ENCODE data around the gene INF2. TPM values are rescaled to one million over a fixed set of nuclear protein-coding genes. Genes with fewer than 3 reads are reported as not detected.

The INF2 gene
- polyA plus RNA-seq, 2 donors: 26.6 to 41.9 TPM

DNA sequence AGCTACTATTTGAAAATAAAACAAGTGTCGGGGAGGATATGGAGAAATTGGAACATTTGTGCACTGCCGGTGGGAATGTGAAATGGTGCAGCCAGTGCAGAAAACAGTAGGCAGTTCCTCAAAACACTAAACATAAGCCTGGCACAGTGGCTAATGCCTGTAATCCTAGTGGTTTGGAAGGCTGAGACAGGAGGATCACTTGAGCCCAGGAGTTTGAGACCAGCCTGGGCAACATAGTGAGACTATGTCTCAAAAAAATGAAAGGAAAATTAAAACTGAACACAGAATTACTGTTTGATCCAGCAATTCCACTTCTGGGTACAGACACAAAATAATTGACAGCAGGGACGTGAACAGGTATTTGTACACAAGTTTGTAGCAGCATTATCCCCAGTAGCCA lies 76.1 kb downstream of the INF2 start:
- no peak overlapping the region for H3K27ac ChIP-seq (ENCODE audit: low read depth in 2 of 2, low read length in 1 of 2)
- no peaks in the 10 kb centered on the region for H3K27me3 ChIP-seq (ENCODE audit: control insufficient read depth in 1 of 2, insufficient read depth in 2 of 2, low read length in 2 of 2)
- peaks cover 0 to 1% of the 10 kb centered on the region in 2 donors for H3K9me3 ChIP-seq (ENCODE audit: control insufficient read depth in 2 of 2, insufficient read depth in 1 of 2, low read depth in 1 of 2, low read length in 1 of 2)
- 89 to 97% methylated on average over 3 of the region's 3 CpGs for WGBS, 2 donors
- peaks cover 0 to 2% of the 10 kb centered on the region in 2 donors for H3K36me3 ChIP-seq (ENCODE audit: control insufficient read depth in 2 of 2, insufficient read depth in 2 of 2, low read length in 1 of 2)
- H3K4me3 ChIP-seq (ENCODE audit: low read depth in 1 of 2, low read length in 2 of 2): no peak overlapping the region
- peaks cover 0 to 5% of the 10 kb centered on the region in 2 donors for H3K4me1 ChIP-seq (ENCODE audit: control insufficient read depth in 2 of 2, insufficient read depth in 2 of 2, low read length in 1 of 2)

DNA sequence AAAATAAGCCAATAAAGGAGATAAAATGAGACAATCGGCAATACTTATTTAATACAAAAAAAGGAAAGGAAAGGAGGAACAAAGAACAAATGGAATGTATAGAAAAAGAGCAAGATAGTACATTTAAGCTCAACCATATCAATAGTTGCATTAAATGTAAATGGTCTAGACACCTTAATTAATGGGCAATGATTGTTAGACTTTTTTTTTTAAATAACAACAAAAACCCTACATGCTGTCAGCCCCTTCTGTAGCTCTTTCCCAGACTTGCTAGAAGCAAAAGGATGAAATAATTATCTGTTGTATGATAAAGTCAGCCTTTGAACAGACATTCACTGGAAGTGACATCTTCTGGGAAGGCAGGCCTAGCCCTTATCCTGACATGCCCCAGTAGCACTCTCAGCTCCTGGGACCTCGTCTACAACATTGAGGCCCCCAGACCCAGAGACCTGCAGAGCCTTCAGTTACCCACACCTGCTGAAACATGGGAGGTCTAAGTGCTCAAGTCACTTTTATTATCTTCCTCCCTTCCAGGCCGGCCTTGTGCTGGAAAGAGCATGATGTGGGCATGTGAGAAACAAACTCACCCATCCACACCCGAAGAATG lies 76.9 kb downstream of the INF2 start:
- Histone ChIP-seq H3K27me3 (ENCODE audit: control insufficient read depth in 1 of 2, insufficient read depth in 2 of 2, low read length in 2 of 2) (no peaks in the 10 kb centered on the region), H3K4me1 (ENCODE audit: control insufficient read depth in 2 of 2, insufficient read depth in 2 of 2, low read length in 1 of 2) (peaks cover 0 to 5% of the 10 kb centered on the region in 2 donors), H3K9me3 (ENCODE audit: control insufficient read depth in 2 of 2, insufficient read depth in 1 of 2, low read depth in 1 of 2, low read length in 1 of 2) (peaks cover 0 to 4% of the 10 kb centered on the region in 2 donors), H3K4me3 (ENCODE audit: low read depth in 1 of 2, low read length in 2 of 2) (no peak overlapping the region), H3K36me3 (ENCODE audit: control insufficient read depth in 2 of 2, insufficient read depth in 2 of 2, low read length in 1 of 2) (peaks cover 3 to 8% of the 10 kb centered on the region in 2 donors), H3K27ac (ENCODE audit: low read depth in 2 of 2, low read length in 1 of 2) (no peak overlapping the region)
- WGBS, 2 donors: 93 to 94% methylated on average over 4 of the region's 4 CpGs

DNA sequence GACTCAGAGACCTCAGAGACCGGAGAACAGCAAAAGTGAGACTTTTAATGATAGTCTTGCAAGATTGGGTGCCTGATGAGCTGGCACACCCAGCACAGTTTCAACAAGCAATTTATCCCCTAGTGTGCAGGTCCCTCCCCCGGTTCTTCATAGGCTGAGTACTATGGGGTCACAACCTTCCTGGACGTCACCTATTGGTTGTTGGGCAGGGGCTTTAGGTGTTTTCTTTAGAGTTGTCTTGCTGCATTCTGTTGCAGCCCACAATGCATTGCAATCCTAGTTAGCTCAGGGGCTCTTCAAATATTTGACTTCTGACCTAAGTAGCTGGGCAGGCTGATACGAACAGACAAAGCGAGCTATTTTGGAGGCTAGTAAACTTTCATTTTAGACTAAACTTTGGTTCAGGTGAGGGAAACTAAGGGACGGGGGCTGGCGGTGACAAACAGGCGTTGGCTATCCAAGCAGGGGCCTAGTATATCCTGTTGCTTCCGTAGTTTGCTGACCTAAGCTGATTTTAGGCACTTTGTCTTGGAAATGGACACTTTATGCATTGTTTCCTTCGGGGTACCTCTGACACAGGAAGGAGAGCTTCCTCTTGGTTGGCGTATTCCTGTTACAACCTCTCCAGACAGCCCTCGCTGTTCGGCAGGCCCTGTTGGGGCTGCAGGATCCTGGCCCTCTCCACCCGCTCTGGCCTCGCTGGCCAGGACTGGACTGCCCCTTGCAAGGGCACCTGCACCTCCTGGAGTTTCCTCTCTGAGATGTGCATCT lies 77.6 kb downstream of the INF2 start:
- Histone ChIP-seq H3K36me3 (ENCODE audit: control insufficient read depth in 2 of 2, insufficient read depth in 2 of 2, low read length in 1 of 2) (peaks cover 4 to 15% of the 10 kb centered on the region in 2 donors), H3K27me3 (ENCODE audit: control insufficient read depth in 1 of 2, insufficient read depth in 2 of 2, low read length in 2 of 2) (no peaks in the 10 kb centered on the region), H3K27ac (ENCODE audit: low read depth in 2 of 2, low read length in 1 of 2) (no peak overlapping the region), H3K4me1 (ENCODE audit: control insufficient read depth in 2 of 2, insufficient read depth in 2 of 2, low read length in 1 of 2) (peaks cover 0 to 5% of the 10 kb centered on the region in 2 donors), H3K9me3 (ENCODE audit: control insufficient read depth in 2 of 2, insufficient read depth in 1 of 2, low read depth in 1 of 2, low read length in 1 of 2) (peaks cover 0 to 7% of the 10 kb centered on the region in 2 donors), H3K4me3 (ENCODE audit: low read depth in 1 of 2, low read length in 2 of 2) (no peak overlapping the region)
- 82 to 85% methylated on average over 15 of the region's 15 CpGs for WGBS, 2 donors

DNA sequence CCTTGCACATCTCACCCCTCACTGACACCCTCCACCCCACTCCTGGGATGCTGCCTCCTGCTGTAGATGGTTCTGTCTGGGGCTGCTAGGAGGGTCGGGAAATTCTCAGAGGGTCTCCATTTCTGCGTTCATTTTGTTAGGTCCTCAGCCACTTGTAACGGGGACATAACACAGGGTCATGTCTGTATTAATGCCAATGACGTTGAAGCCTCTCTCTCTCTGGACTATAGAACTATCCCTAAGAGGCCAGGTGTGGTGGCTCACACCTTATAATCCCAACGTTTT lies 78.2 kb downstream of the INF2 start:
- WGBS, 2 donors: 79 to 81% methylated on average over 5 of the region's 5 CpGs
- H3K27ac ChIP-seq (ENCODE audit: low read depth in 2 of 2, low read length in 1 of 2): no peak overlapping the region
- no peak overlapping the region for H3K4me3 ChIP-seq (ENCODE audit: low read depth in 1 of 2, low read length in 2 of 2)
- peaks cover 0 to 5% of the 10 kb centered on the region in 2 donors for H3K4me1 ChIP-seq (ENCODE audit: control insufficient read depth in 2 of 2, insufficient read depth in 2 of 2, low read length in 1 of 2)
- H3K9me3 ChIP-seq (ENCODE audit: control insufficient read depth in 2 of 2, insufficient read depth in 1 of 2, low read depth in 1 of 2, low read length in 1 of 2): peaks cover 0 to 7% of the 10 kb centered on the region in 2 donors
- peaks cover 8 to 20% of the 10 kb centered on the region in 2 donors for H3K36me3 ChIP-seq (ENCODE audit: control insufficient read depth in 2 of 2, insufficient read depth in 2 of 2, low read length in 1 of 2)
- no peaks in the 10 kb centered on the region for H3K27me3 ChIP-seq (ENCODE audit: control insufficient read depth in 1 of 2, insufficient read depth in 2 of 2, low read length in 2 of 2)

DNA sequence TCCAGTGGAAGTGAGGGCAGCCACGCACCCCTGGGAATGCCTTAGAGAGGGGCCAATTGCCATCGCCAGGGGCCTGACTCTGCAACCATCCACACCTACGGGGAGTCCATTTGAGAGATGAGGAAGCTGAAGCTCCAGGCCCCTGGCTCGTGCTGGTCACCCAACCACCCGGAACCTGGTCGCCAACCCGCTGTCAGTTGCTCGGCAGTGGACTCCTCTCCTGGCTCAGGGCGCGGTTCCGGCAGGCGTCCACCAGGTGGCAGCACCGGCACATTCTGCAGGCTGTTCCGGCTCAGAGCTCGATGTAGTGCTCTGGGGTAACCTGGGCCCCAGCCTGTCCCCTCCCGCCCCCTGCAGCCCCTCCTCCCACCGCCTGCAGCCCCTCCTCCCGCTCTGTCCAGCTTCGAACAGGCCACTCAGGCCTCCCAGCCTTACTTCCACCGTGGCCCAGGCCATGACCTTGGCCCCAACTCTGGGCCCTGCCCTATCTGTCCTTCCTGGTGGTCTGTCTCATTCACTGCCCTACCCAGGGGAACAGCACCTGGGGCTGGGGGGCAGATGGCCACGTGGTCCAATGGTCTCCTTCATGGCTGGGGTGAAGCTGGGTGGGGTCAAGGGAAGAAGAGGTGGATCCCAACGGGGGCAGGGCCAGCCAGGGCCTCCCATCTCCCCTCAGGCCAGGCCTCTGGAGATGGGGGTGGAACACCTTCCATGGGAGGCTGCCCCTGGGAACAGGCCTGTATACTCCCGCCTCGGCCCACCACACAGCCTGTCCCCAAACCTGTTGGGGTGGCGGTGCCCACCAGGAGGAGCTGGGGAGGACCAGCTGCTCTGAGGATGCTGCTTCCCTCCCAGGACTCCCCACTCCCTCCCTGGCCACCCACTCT lies 79.3 kb downstream of the INF2 start:
- WGBS, 2 donors: 13 to 20% methylated on average over 20 to 25 of the region's 25 CpGs
- Histone ChIP-seq H3K27me3 (ENCODE audit: control insufficient read depth in 1 of 2, insufficient read depth in 2 of 2, low read length in 2 of 2) (no peaks in the 10 kb centered on the region), H3K4me3 (ENCODE audit: low read depth in 1 of 2, low read length in 2 of 2) (no peak overlapping the region), H3K36me3 (ENCODE audit: control insufficient read depth in 2 of 2, insufficient read depth in 2 of 2, low read length in 1 of 2) (peaks cover 9 to 30% of the 10 kb centered on the region in 2 donors), H3K4me1 (ENCODE audit: control insufficient read depth in 2 of 2, insufficient read depth in 2 of 2, low read length in 1 of 2) (peaks cover 0 to 5% of the 10 kb centered on the region in 2 donors), H3K9me3 (ENCODE audit: control insufficient read depth in 2 of 2, insufficient read depth in 1 of 2, low read depth in 1 of 2, low read length in 1 of 2) (peaks cover 0 to 7% of the 10 kb centered on the region in 2 donors), H3K27ac (ENCODE audit: low read depth in 2 of 2, low read length in 1 of 2) (peak overlapping the region in 1 of 2 donors; percentile 27)

DNA sequence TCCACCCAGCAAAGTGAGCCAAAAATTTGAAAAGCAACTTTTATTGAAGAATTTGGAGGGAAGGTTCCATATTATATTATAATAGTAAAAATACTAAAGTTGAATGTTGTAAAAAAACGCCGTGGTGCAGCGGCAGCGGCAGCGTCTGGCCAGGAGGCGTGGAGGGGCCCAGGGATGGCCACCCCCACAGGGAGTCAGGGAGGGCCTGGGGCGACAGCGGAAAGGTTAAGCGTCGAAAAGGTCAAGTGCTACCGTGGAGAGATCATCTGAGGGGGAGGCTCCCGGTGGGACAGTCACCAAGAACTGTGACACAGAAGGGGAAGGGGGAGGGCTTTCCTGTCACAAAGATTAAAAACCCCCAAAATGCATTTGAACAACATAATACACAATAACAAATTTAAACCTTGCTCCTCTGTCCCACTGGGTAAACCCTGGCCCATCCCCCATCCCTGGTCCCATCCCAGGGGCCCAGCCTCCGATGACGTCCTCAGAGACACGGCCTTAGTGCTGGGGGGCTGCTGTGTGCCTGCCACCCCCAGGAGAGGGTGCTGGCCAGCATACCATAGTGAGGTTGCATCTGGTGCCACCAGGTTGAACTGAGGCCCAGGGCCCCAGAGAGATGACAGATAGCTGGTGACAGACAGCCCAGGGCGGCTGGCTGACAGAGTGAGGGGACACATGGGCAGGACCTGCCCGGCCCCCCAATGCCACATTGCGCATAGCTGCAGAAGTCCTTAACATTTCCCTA lies 80.1 kb downstream of the INF2 start:
- peaks cover 9 to 32% of the 10 kb centered on the region in 2 donors for H3K36me3 ChIP-seq (ENCODE audit: control insufficient read depth in 2 of 2, insufficient read depth in 2 of 2, low read length in 1 of 2)
- no peak overlapping the region for H3K4me3 ChIP-seq (ENCODE audit: low read depth in 1 of 2, low read length in 2 of 2)
- 76 to 79% methylated on average over 18 of the region's 18 CpGs for WGBS, 2 donors
- no peaks in the 10 kb centered on the region for H3K27me3 ChIP-seq (ENCODE audit: control insufficient read depth in 1 of 2, insufficient read depth in 2 of 2, low read length in 2 of 2)
- peaks cover 0 to 5% of the 10 kb centered on the region in 2 donors for H3K4me1 ChIP-seq (ENCODE audit: control insufficient read depth in 2 of 2, insufficient read depth in 2 of 2, low read length in 1 of 2)
- H3K27ac ChIP-seq (ENCODE audit: low read depth in 2 of 2, low read length in 1 of 2): no peak overlapping the region
- peaks cover 0 to 7% of the 10 kb centered on the region in 2 donors for H3K9me3 ChIP-seq (ENCODE audit: control insufficient read depth in 2 of 2, insufficient read depth in 1 of 2, low read depth in 1 of 2, low read length in 1 of 2)

DNA sequence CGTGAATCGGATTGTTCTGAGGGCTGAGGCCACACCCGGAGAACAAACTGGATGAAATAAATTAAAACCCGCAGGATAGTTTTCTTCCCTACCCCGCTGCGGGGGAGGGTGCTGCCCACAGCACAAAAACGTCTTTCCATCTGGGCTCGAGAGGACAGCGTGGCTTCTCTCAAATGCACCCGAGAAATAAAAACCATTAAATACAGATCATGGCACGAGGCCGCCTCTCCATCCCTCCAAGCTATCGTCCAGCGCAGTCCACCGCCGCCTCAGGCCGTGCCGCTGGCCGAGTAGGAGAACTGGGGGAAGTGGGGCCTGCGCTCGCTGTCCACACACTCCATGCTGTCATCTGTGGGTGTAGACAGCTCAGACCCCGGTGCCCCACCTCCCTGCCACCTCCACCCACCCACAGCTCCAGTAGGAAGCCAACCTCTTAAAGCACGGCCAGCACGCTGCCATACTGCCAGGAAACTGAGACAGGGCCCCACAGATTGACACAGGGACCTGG lies 80.7 kb downstream of the INF2 start:
- H3K4me3 ChIP-seq (ENCODE audit: low read depth in 1 of 2, low read length in 2 of 2): no peak overlapping the region
- peaks cover 0 to 7% of the 10 kb centered on the region in 2 donors for H3K9me3 ChIP-seq (ENCODE audit: control insufficient read depth in 2 of 2, insufficient read depth in 1 of 2, low read depth in 1 of 2, low read length in 1 of 2)
- H3K27ac ChIP-seq (ENCODE audit: low read depth in 2 of 2, low read length in 1 of 2): no peak overlapping the region
- H3K36me3 ChIP-seq (ENCODE audit: control insufficient read depth in 2 of 2, insufficient read depth in 2 of 2, low read length in 1 of 2): peaks cover 9 to 34% of the 10 kb centered on the region in 2 donors
- 75 to 83% methylated on average over 24 of the region's 24 CpGs for WGBS, 2 donors
- no peaks in the 10 kb centered on the region for H3K27me3 ChIP-seq (ENCODE audit: control insufficient read depth in 1 of 2, insufficient read depth in 2 of 2, low read length in 2 of 2)
- H3K4me1 ChIP-seq (ENCODE audit: control insufficient read depth in 2 of 2, insufficient read depth in 2 of 2, low read length in 1 of 2): peaks cover 0 to 7% of the 10 kb centered on the region in 2 donors

DNA sequence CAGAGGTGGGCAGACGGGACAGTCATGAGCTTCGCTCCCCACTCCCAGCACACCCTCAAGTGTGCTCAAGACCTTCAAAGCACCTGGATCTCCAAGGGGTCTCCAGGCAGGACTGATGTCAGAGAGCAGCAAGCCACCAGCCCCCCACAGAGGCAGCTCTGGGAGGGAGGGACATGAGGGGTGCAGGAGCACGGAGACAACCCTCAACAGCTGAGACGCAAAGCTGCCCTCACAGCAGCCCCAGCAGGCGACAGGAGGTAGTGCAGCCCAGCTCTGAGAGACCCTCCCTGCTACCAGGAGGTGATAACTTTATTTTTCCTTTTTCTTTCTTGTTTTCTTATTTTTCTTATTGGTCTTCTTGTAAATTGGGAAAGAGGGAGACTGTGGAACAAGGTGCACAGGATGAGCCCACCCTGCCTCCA lies 81.4 kb downstream of the INF2 start:
- H3K36me3 ChIP-seq (ENCODE audit: control insufficient read depth in 2 of 2, insufficient read depth in 2 of 2, low read length in 1 of 2): peaks cover 9 to 42% of the 10 kb centered on the region in 2 donors
- H3K27me3 ChIP-seq (ENCODE audit: control insufficient read depth in 1 of 2, insufficient read depth in 2 of 2, low read length in 2 of 2): no peaks in the 10 kb centered on the region
- no peak overlapping the region for H3K27ac ChIP-seq (ENCODE audit: low read depth in 2 of 2, low read length in 1 of 2)
- H3K4me1 ChIP-seq (ENCODE audit: control insufficient read depth in 2 of 2, insufficient read depth in 2 of 2, low read length in 1 of 2): peaks cover 0 to 7% of the 10 kb centered on the region in 2 donors
- H3K9me3 ChIP-seq (ENCODE audit: control insufficient read depth in 2 of 2, insufficient read depth in 1 of 2, low read depth in 1 of 2, low read length in 1 of 2): peaks cover 0 to 7% of the 10 kb centered on the region in 2 donors
- WGBS, 2 donors: 84 to 92% methylated on average over 5 of the region's 5 CpGs
- H3K4me3 ChIP-seq (ENCODE audit: low read depth in 1 of 2, low read length in 2 of 2): no peak overlapping the region

DNA sequence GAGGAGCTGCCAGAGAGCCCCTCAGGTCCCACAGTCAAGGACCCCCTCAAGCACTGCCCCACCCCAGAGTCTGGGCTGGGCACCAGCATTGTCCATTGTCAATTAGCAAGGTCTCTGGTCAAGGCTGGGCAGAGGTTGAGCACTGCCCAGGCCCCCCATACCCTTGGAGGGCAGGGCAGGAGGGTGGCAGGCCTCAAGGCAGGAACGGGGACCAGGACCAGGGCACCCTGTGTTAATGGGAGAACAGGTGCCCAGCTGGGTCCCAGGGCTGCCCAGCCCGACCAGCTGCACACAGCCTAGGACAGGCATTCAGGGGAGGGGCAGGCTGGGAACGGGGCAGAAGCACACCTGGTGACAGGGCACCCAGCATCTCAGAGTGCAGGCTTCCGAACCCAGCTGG lies 82.0 kb downstream of the INF2 start:
- no peak overlapping the region for H3K4me3 ChIP-seq (ENCODE audit: low read depth in 1 of 2, low read length in 2 of 2)
- H3K36me3 ChIP-seq (ENCODE audit: control insufficient read depth in 2 of 2, insufficient read depth in 2 of 2, low read length in 1 of 2): peaks cover 9 to 44% of the 10 kb centered on the region in 2 donors
- H3K27ac ChIP-seq (ENCODE audit: low read depth in 2 of 2, low read length in 1 of 2): no peak overlapping the region
- WGBS, 2 donors: 97 to 98% methylated on average over 4 of the region's 4 CpGs
- peaks cover 0 to 7% of the 10 kb centered on the region in 2 donors for H3K9me3 ChIP-seq (ENCODE audit: control insufficient read depth in 2 of 2, insufficient read depth in 1 of 2, low read depth in 1 of 2, low read length in 1 of 2)
- peaks cover 0 to 7% of the 10 kb centered on the region in 2 donors for H3K4me1 ChIP-seq (ENCODE audit: control insufficient read depth in 2 of 2, insufficient read depth in 2 of 2, low read length in 1 of 2)
- no peaks in the 10 kb centered on the region for H3K27me3 ChIP-seq (ENCODE audit: control insufficient read depth in 1 of 2, insufficient read depth in 2 of 2, low read length in 2 of 2)

Data from esophagus (tissue), 2 donors.